Left colon (tissue), 2 donors: ENCODE data around the gene ALAS1. TPM values are rescaled to one million over a fixed set of nuclear protein-coding genes. Genes with fewer than 3 reads are reported as not detected.

Experiments used
- ATAC-seq: fragments of 200-7000 bp; cut with Tn5 transposase; one replicate; pipeline ENCODE4 v1.9.1; 2020; ENCODE audit warnings: mild to moderate bottlenecking, moderate library complexity
- DNase-seq, 2 donors: peaks; one replicate each; pipeline ENCODE4 v3.0.0-alpha.2; 2020
- intact Hi-C, 2 donors: fragments of 100-400 bp; cut with DNase I in 1 of 2; cut with micrococcal nuclease in 1 of 2; formaldehyde crosslinking; loops; one replicate each; pipeline versions ENCODE4 v1.11.2 to v1.14.0; 2022; cut with DNase I, micrococcal nuclease
- total RNA-seq, 2 donors: library from RNA; stranded (reverse); fragmentation: NEBNext Ultra II Directional; extraction: Animal tissue kit (Norgen Biotek cat#: 25700); gene quantifications; one replicate each; pipeline ENCODE4 v1.2.1, GENCODE V29; 2021
- donor health status: DM: no; HTN: no; CAD: no.
- donor health status: DM: yes; HTN: yes; CAD: no.

ALAS1 gene
- total RNA-seq, 2 donors from 2014 or later, result 128 to 150 TPM

DNA sequence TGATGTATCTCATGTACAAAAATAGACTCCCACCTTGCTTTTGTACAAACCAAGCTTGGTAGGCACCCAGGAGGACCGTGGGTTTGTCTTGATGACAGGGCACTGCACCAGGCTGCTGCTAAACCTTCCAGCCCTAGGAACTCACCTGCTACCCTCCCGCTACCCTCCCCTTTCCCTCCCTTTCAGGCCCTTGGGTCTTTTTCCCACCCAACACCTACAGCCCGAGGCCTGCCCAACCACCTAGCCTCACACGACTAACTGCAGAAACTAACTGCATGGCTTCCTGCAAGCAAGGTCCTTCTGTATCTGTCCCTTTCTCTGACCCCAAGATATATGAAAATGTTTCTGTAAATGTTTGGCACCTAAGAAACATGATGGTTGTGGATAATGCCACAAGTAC, 58.7 kb downstream of the ALAS1 start:
- ATAC-seq (no peak), DNase-seq (no peak)
- intact Hi-C loops, result no loop called here

DNA sequence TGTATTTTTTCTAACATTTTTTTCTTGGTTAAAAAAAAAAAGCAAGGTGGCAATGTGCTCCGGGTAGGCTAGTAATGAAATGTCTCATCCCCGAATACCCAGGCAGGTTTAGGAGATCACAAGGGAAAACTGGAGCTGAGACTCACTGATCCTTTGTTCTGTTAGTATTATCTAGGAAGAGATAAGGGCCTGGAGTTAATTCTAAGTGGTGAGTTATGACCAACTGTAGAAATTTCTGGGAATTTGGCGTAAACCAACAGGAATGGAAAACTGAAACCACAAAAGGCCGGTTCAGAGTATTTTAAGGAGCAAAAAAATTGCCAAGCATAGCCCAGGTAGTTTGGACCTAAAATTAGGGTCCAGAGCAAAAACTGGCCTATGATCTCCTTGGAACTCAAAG, 60.0 kb downstream of the ALAS1 start:
- ATAC-seq (no peak), DNase-seq (no peak)
- intact Hi-C loops, result no loop called here

DNA sequence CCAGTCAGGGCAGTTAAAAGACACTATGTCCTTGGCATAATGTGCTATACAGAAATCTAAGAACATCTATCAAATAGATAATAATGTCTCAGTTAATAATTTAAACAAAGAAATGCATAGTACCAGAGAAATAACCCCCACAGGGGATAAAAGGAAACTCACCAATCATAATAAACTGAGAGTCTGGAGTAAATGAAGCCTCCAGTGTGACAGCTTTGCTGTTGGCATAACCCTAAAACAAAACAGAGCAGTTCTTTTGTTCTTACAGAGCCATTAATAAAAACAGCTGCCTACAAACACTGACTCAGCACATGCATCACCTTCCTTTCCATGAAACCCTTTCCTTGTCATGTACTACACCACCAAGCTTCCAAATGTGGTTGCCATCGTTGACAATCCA, 61.1 kb downstream of the ALAS1 start:
- intact Hi-C loops, result no loop called here
- DNase-seq (no peak), ATAC-seq (no peak)

DNA sequence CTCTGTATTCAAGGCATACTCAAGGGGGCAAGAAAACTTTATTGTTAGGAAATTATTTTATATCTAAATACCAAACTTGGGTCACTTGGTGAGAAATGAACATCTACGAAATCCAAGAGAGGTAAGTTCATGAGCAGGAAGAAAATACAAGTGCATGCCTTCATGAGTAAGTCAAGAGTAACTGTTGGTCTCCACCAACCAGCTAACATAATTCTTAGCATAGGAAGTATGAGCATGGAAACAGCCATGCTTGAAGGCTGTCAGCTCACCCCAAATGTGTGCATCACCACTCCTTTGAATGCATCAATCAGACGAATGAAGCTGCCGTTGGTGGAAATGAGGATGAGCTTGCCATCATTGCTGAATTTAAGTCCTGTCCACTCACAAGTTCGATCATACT, 61.5 kb downstream of the ALAS1 start:
- intact Hi-C loops, result no loop called here
- DNase-seq (no peak), ATAC-seq (no peak)

DNA sequence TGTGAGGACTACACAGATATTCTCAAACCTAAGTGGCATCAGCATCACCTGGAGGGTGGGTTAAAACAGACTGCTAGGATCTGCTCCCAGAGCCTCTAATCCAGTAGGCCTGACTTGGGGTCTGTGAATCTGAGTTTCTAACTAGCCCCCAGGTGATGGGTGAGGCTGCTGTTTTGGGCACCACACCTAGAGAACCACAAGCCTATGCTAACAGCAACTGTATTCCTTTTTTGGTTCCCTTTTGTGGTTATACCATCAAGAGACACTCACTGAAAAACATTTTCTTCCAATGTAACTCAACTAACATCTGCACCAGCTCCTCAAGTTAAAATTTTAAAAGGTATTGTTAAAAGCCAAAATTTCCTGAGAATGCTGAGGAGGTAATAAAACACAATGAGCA, 64.5 kb downstream of the ALAS1 start:
- intact Hi-C loops, result no loop called here
- DNase-seq (no peak), ATAC-seq (no peak)

Other genes starting within 250 kb of the ALAS1 start
- gene GPR62, start 242.8 kb upstream of the ALAS1 start, total RNA-seq, result not detected
- 10 to 100 TPM; 23.3 to 27.4 TPM for gene PCBP4, start 230.7 kb upstream of the ALAS1 start, total RNA-seq
- 10 to 100 TPM; 81.5 to 96.7 TPM for gene ABHD14B, start 224.1 kb upstream of the ALAS1 start, total RNA-seq
- 1 to 10 TPM; 6.1 to 8.6 TPM for gene ABHD14A, start 223.1 kb upstream of the ALAS1 start, total RNA-seq
- 100 to 1,000 TPM; 153 to 160 TPM for gene ACY1, start 214.6 kb upstream of the ALAS1 start, total RNA-seq
- gene RPL29, start 202.3 kb upstream of the ALAS1 start, total RNA-seq, result 100 to 1,000 TPM; 894 to 910 TPM
- gene DUSP7, start 141.6 kb upstream of the ALAS1 start, total RNA-seq, result 1 to 10 TPM; 7.4 to 9.1 TPM
- gene POC1A, start 43.7 kb upstream of the ALAS1 start, total RNA-seq, result 1 to 10 TPM; 4.3 to 7.4 TPM
- under 1 TPM in 1 of 2 donors, not detected in 1; 0.42 TPM for gene TLR9, start 27.5 kb downstream of the ALAS1 start, total RNA-seq
- 10 to 100 TPM; 37.8 to 53.9 TPM for gene TWF2, start 41.0 kb downstream of the ALAS1 start, total RNA-seq
- gene PPM1M, start 47.6 kb downstream of the ALAS1 start, total RNA-seq, result 1 to 10 TPM; 2.9 to 9.3 TPM
- 10 to 100 TPM; 57.1 to 60.9 TPM for gene WDR82, start 80.5 kb downstream of the ALAS1 start, total RNA-seq
- gene GLYCTK, start 89.7 kb downstream of the ALAS1 start, total RNA-seq, result 10 to 100 TPM; 51.6 to 57.0 TPM
- 10 to 100 TPM; 12.8 to 14.1 TPM for gene DNAH1, start 118.2 kb downstream of the ALAS1 start, total RNA-seq
- gene BAP1, start 211.8 kb downstream of the ALAS1 start, total RNA-seq, result 10 to 100 TPM; 73.1 to 73.2 TPM
- 10 to 100 TPM; 15.6 to 21.6 TPM for gene PHF7, start 212.5 kb downstream of the ALAS1 start, total RNA-seq
- 1 to 10 TPM; 5.1 to 5.5 TPM for gene SEMA3G, start 246.9 kb downstream of the ALAS1 start, total RNA-seq